Lung (tissue), 12 donors: ENCODE results near the gene DGKQ. TPM values are rescaled to one million over a fixed set of nuclear protein-coding genes. Genes with fewer than 3 reads are reported as not detected.

Experiments
- ATAC-seq: fragments of 200-7000 bp; cut with Tn5 transposase; one replicate; pipeline ENCODE4 v1.9.1; 2020; ENCODE audit warnings: moderate number of reproducible peaks; ENCODE audit not compliant: insufficient read depth, low FRiP score
- DNase-seq, 3 donors: peaks; one replicate each; pipeline ENCODE4 v3.0.0-alpha.2; 2013 to 2017
- H3K27ac ChIP-seq, 2 donors: one replicate each; pipeline ENCODE4 v1.5.1; 2013; ENCODE audit warnings: mild to moderate bottlenecking in 2 of 2, moderate library complexity in 2 of 2, control low read depth in 1 of 2, inconsistent platforms in 1 of 2, low read depth in 1 of 2, low read length in 1 of 2
- H3K27me3 ChIP-seq, 3 donors: one replicate each; pipeline ENCODE4 v1.5.1; 2013; ENCODE audit warnings: low read length in 2 of 3; ENCODE audit not compliant: control insufficient read depth in 3 of 3, insufficient read depth in 3 of 3
- H3K36me3 ChIP-seq, 4 donors: one replicate each; pipeline ENCODE4 v1.5.1; 2013; ENCODE audit warnings: low read length in 4 of 4, mild to moderate bottlenecking in 1 of 4, moderate library complexity in 1 of 4; ENCODE audit not compliant: control insufficient read depth in 4 of 4, insufficient read depth in 4 of 4
- H3K4me1 ChIP-seq, 5 donors: one replicate each; pipeline ENCODE4 v1.5.1; 2013; ENCODE audit warnings: low read length in 5 of 5, mild to moderate bottlenecking in 2 of 5, moderate library complexity in 1 of 5; ENCODE audit not compliant: control insufficient read depth in 5 of 5, insufficient read depth in 5 of 5
- H3K4me3 ChIP-seq: one replicate; pipeline ENCODE4 v1.5.1; 2013; ENCODE audit warnings: mild to moderate bottlenecking, control low read depth, moderate library complexity
- H3K9ac ChIP-seq, 2 donors: one replicate each; pipeline ENCODE4 v1.5.1; 2013; ENCODE audit warnings: low read length in 2 of 2, control low read depth in 1 of 2; ENCODE audit not compliant: insufficient read depth in 1 of 2
- H3K9me3 ChIP-seq, 4 donors: one replicate each; pipeline ENCODE4 v1.5.1; 2013; ENCODE audit warnings: low read length in 3 of 4, mild to moderate bottlenecking in 1 of 4, moderate library complexity in 1 of 4; ENCODE audit not compliant: control insufficient read depth in 4 of 4, insufficient read depth in 3 of 4
- CTCF ChIP-seq: IDR thresholded peaks from 2 replicates; pipeline ENCODE4 v1.5.1; 2012; ENCODE audit warnings: mild to moderate bottlenecking; ENCODE audit errors: control extremely low read depth, extremely low read depth
- WGBS, 2 donors: extraction: QIAGEN DNeasy Blood & Tissue Kit; methylation state at CpG; one replicate each; pipeline ENCODE4 v1.1.7; 2013; 5-methylcytosine and 5-hydroxymethylcytosine counted together
- polyA plus RNA-seq, 2 donors: library from polyadenylated mRNA; stranded (reverse); fragments of 200-250 nt; gene quantifications; one replicate each; pipeline ENCODE4 v1.2.1, GENCODE V29; 2013
- total RNA-seq, 2 donors: library from RNA; depleted of rRNA in 1 of 2; stranded (reverse); fragments of >200 nt in 1 of 2; gene quantifications; one replicate each; pipeline ENCODE4 v1.2.1, GENCODE V29; 2014 to 2021
- donor health status: control.
- donor health status: control.
- donor health status: Bipolar disorder and iron deficiency.
- donor health status: healthy.
- donor health status: DM: yes; HTN: yes; CAD: no.

DGKQ gene
- total and polyA plus RNA-seq, 4 donors: 5.9 to 19.1 (median 8.4) TPM

DNA sequence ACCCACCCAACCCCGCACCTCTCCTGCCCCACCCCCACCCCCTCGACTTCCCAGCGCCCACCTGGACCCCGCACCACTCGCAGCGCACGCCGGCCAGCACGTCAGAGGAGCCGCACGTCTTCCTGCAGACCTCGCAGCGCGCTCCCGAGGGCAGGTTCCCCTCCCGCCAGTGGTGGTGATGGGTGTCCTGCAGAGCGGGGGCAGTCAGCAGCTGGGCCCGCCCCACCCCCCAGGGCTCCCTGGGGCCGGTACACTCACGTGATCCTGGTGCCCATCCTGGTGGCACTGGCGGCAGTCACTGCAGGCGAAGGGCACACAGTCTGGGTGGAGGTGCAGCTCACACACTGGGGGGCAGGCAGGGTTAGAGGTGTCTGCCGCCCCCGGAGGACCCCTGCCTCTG, 5.1 kb downstream of the DGKQ start:
- 33 to 44% methylated on average over 18 to 24 of the region's 24 CpGs for whole genome bisulfite sequencing, 2 donors
- ATAC-seq (no peak), DNase-seq (no peak)
- H3K9me3 ChIP-seq: no peaks in the 10 kb centered on the region
- no peak overlapping the region for H3K9ac ChIP-seq
- H3K27ac ChIP-seq: no peak overlapping the region
- H3K4me1 ChIP-seq: peaks cover 3 to 15% (median 5%) of the 10 kb centered on the region in 5 donors
- TF ChIP-seq CTCF: no peak
- H3K4me3 ChIP-seq: no peak overlapping the region
- H3K27me3 ChIP-seq: peaks cover 0 to 9% (median 0%) of the 10 kb centered on the region in 3 donors
- peaks cover 0 to 36% (median 0%) of the 10 kb centered on the region in 4 donors for H3K36me3 ChIP-seq

DNA sequence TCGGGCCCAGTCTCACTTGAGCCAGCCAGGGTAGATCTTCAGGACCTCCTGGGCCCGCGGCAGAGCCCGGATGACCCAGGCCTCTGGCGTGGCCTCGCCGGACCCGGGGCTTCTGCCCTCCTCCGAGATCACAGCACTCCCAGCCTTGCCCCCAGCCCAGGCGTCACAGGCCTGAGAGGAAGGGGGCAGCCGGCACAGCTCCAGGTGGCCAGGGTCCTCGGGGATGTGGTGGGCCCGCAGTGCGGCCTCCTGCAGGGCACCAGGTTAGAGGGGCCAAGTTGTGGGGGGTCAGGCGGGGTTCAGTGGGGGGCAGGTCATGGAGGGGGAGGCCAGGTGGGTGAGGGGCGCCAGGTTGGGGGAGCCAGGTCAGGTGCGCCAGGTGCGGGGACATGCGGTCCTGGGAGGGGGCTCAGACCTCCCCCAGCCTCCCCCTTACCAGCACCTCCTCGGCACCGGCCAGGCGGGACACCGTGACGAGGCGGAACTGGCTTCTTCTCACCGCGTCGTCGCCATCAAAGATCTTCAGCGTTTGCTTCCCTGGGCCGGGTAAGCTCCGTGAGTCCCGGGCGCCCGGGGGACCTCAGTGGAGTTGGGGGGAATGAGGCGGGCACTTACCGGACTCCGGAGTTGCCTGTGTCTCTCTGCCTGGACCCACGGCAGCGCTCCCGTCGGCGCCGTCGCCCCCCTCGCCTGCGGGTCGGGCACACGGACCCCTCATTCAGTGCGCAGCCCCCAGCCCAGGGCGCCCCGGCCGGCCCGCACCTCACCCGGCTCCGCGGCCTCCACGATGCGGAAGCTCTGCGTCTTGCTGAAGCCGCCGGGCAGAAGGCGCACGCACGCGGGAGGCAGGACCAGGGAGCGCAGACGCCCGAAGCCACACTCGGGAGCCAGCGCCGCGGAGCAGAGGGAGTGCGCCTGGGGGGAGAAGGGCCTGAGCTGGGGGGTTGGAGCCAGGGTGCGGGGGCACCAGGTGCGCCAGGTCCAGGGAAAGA, 6.0 kb downstream of the DGKQ start:
- H3K9ac ChIP-seq: no peak overlapping the region
- H3K4me3 ChIP-seq: no peak overlapping the region
- H3K4me1 ChIP-seq: peaks cover 2 to 13% (median 5%) of the 10 kb centered on the region in 5 donors
- H3K9me3 ChIP-seq: no peaks in the 10 kb centered on the region
- WGBS, 2 donors: 58 to 62% methylated on average over 65 to 76 of the region's 76 CpGs
- H3K27ac ChIP-seq: no peak overlapping the region
- TF ChIP-seq CTCF: no peak
- peaks cover 0 to 9% (median 0%) of the 10 kb centered on the region in 3 donors for H3K27me3 ChIP-seq
- ATAC-seq (no peak), DNase-seq (peak in 1 of 3 donors; percentile 15)
- peaks cover 0 to 41% (median 0%) of the 10 kb centered on the region in 4 donors for H3K36me3 ChIP-seq

GRCh38 chr4:966266-967112, 6.9 kb downstream of the DGKQ start:
- no peak for TF ChIP-seq CTCF
- Histone ChIP-seq H3K4me1 (peaks cover 0 to 4% (median 0%) of the 10 kb centered on the region in 5 donors), H3K36me3 (peaks cover 0 to 51% (median 0%) of the 10 kb centered on the region in 4 donors), H3K9ac (no peak overlapping the region), H3K27me3 (peaks cover 0 to 9% (median 0%) of the 10 kb centered on the region in 3 donors), H3K27ac (no peak overlapping the region), H3K4me3 (no peak overlapping the region), H3K9me3 (no peaks in the 10 kb centered on the region)
- DNase-seq (no peak), ATAC-seq (no peak)
- 92 to 93% methylated on average over 45 to 48 of the region's 48 CpGs for WGBS, 2 donors
